HEK293T (cell line): ENCODE data around the gene APP.

Experiments used
- CTCF ChIA-PET: fragments of 350-600 bp; formaldehyde crosslinking; extraction: SDS; loops from one replicate; lab custom pipeline; 2021; ENCODE audit warnings: antibody characterized with exemption, inconsistent platforms; lab: Yijun Ruan, JAX
- POLR2A ChIA-PET: fragments of 350-600 bp; formaldehyde crosslinking; extraction: SDS; loops from one replicate; lab custom pipeline; 2020; ENCODE audit warnings: antibody characterized with exemption, inconsistent platforms; lab: Yijun Ruan, JAX
- DNase-seq: peaks from one replicate; pipeline ENCODE4 v3.0.0; 2012; ENCODE audit warnings: mixed read lengths; ENCODE audit errors: extremely low spot score
- ARNT ChIP-seq: fragments of 450-650 bp; IDR thresholded peaks from 2 replicates; pipeline ENCODE4 v1.6.1; 2017; ENCODE audit warnings: mild to moderate bottlenecking
- BHLHE40 ChIP-seq: fragments of 450-650 bp; IDR thresholded peaks from 2 replicates; pipeline ENCODE4 v1.6.1; 2016; ENCODE audit warnings: mild to moderate bottlenecking, moderate library complexity, borderline replicate concordance
- CTBP1 ChIP-seq: fragments of 450-650 bp; IDR thresholded peaks from 2 replicates; pipeline ENCODE4 v1.6.1; 2016; ENCODE audit warnings: borderline replicate concordance
- ELF4 ChIP-seq: fragments of 450-650 bp; IDR thresholded peaks from 2 replicates; pipeline ENCODE4 v1.6.1; 2017; ENCODE audit warnings: antibody characterized with exemption
- FOXA1 ChIP-seq: fragments of 450-650 bp; IDR thresholded peaks from 2 replicates; pipeline ENCODE4 v1.6.1; 2016; ENCODE audit warnings: mild to moderate bottlenecking
- FOXK2 ChIP-seq: fragments of 450-650 bp; IDR thresholded peaks from 2 replicates; pipeline ENCODE4 v1.6.1; 2016; ENCODE audit warnings: mild to moderate bottlenecking
- FOXM1 ChIP-seq: fragments of 450-650 bp; IDR thresholded peaks from 2 replicates; pipeline ENCODE4 v1.6.1; 2017; ENCODE audit warnings: mild to moderate bottlenecking, borderline replicate concordance
- HDGF ChIP-seq: fragments of 450-650 bp; IDR thresholded peaks from 2 replicates; pipeline ENCODE4 v1.6.1; 2017; ENCODE audit warnings: antibody characterized with exemption, borderline replicate concordance
- L3MBTL2 ChIP-seq: fragments of 450-650 bp; conservative IDR thresholded peaks from 2 replicates; pipeline ENCODE4 v1.6.1; 2016; ENCODE audit warnings: mild to moderate bottlenecking
- LEF1 ChIP-seq: fragments of 450-650 bp; IDR thresholded peaks from 2 replicates; pipeline ENCODE4 v1.6.1; 2017; ENCODE audit warnings: mild to moderate bottlenecking, borderline replicate concordance
- NFRKB ChIP-seq: fragments of 450-650 bp; IDR thresholded peaks from 2 replicates; pipeline ENCODE4 v1.6.1; 2016; ENCODE audit warnings: mild to moderate bottlenecking, moderate library complexity
- PKNOX1 ChIP-seq: fragments of 450-650 bp; IDR thresholded peaks from 2 replicates; pipeline ENCODE4 v1.6.1; 2016
- SP1 ChIP-seq: fragments of 450-650 bp; IDR thresholded peaks from 2 replicates; pipeline ENCODE4 v1.6.1; 2017
- SUZ12 ChIP-seq: fragments of 450-650 bp; IDR thresholded peaks from 2 replicates; pipeline ENCODE4 v1.6.1; 2016; ENCODE audit warnings: mild to moderate bottlenecking
- TARDBP ChIP-seq: fragments of 450-650 bp; IDR thresholded peaks from 2 replicates; pipeline ENCODE4 v1.6.1; 2016
- ZNF384 ChIP-seq: fragments of 450-650 bp; IDR thresholded peaks from 2 replicates; pipeline ENCODE4 v1.6.1; 2016

The APP gene

GRCh38 chr21:25891596-25891995 lies 279.0 kb downstream of the APP start:
- ChIA-PET CTCF (interaction anchor here (0.9 kb wide), 1 partner anchor 90 kb away, joined by 4 read pairs; no protein-coding TSS in a partner anchor), POLR2A (no interaction called here)
- DNase-seq: no peak
- no peak for TF ChIP-seq BHLHE40

GRCh38 chr21:25890001-25890400 lies 280.6 kb downstream of the APP start:
- ChIA-PET POLR2A (no interaction called here), CTCF (no interaction called here)
- no peak for DNase-seq
- TF ChIP-seq BHLHE40 (no peak), TARDBP (no peak), FOXA1 (no peak), FOXK2 (no peak), SP1 (no peak), ZNF384 (no peak), ARNT (no peak), NFRKB (no peak), PKNOX1 (no peak), L3MBTL2 (no peak), FOXM1 (no peak), ELF4 (no peak), CTBP1 (no peak), LEF1 (no peak), HDGF (no peak)

GRCh38 chr21:25888711-25889110 lies 281.9 kb downstream of the APP start:
- POLR2A ChIA-PET: no interaction called here
- no peak for DNase-seq
- CTCF ChIA-PET: no interaction called here
- no peak for TF ChIP-seq SUZ12

- POLR2A ChIA-PET: no interaction called here
- DNase-seq: no peak
- TF ChIP-seq ZNF384 (no peak), FOXM1 (no peak), ELF4 (no peak), NFRKB (no peak), LEF1 (no peak), FOXA1 (no peak), TARDBP (no peak), CTBP1 (no peak), SP1 (no peak), PKNOX1 (no peak), L3MBTL2 (no peak), SUZ12 (no peak), FOXK2 (no peak), ARNT (no peak), HDGF (no peak), BHLHE40 (no peak)
- CTCF ChIA-PET: no interaction called here
Observed at GRCh38 chr21:25887646-25888306, 282.8 kb downstream of the APP start.

- ChIA-PET POLR2A (no interaction called here), CTCF (no interaction called here)
- TF ChIP-seq FOXK2: no peak
- no peak for TF ChIP-seq NFRKB
- TF ChIP-seq ZNF384: no peak
- no peak for TF ChIP-seq FOXM1
- TF ChIP-seq SP1: no peak
- TF ChIP-seq SUZ12: no peak
- no peak for TF ChIP-seq FOXA1
- TF ChIP-seq L3MBTL2: no peak
- TF ChIP-seq HDGF: no peak
- TF ChIP-seq ARNT: no peak
- TF ChIP-seq CTBP1: no peak
- TF ChIP-seq BHLHE40: no peak
- no peak for TF ChIP-seq LEF1
- TF ChIP-seq ELF4: no peak
- TF ChIP-seq TARDBP: no peak
- TF ChIP-seq PKNOX1: no peak
- DNase-seq: no peak
Observed at GRCh38 chr21:25887166-25887565, 283.4 kb downstream of the APP start.

- ChIA-PET POLR2A (no interaction called here), CTCF (interaction anchor here (0.6 kb wide), 1 partner anchor 257 kb away, joined by 3 read pairs; no protein-coding TSS in a partner anchor)
- TF ChIP-seq ARNT (no peak), SP1 (no peak), SUZ12 (no peak), ELF4 (no peak), TARDBP (no peak), FOXM1 (no peak), LEF1 (no peak), FOXA1 (no peak), BHLHE40 (no peak), FOXK2 (no peak), ZNF384 (no peak), HDGF (no peak), PKNOX1 (no peak), CTBP1 (no peak), NFRKB (no peak), L3MBTL2 (no peak)
- no peak for DNase-seq
Observed at GRCh38 chr21:25885880-25886279, 284.7 kb downstream of the APP start.
